ENCODE data around the gene FAXC. TPM values are rescaled to one million over a fixed set of nuclear protein-coding genes. Genes with fewer than 3 reads are reported as not detected.
A peak's percentile ranks its signal among the peaks of the same experiment; 100 is the strongest.
"Not testable (repeated sequence)": the region's sequence is repeated elsewhere in the genome, so short reads cannot be mapped to it uniquely, and the experiment has no call there.

Gene FAXC
- total RNA-seq, 1 experiment from 2014 or later = 8.1 TPM

- no peak for DNase-seq (ENCODE audit: low spot score)
Measured at GRCh38 chr6:99285881-99286280, 63.6 kb downstream of the FAXC start.

- DNase-seq (ENCODE audit: low spot score) = no peak
Measured at GRCh38 chr6:99282479-99283062, 66.9 kb downstream of the FAXC start.

- peak; percentile 79 for DNase-seq (ENCODE audit: low spot score)
Measured at GRCh38 chr6:99276747-99277146, 72.7 kb downstream of the FAXC start.

- no peak for DNase-seq (ENCODE audit: low spot score)
Measured at GRCh38 chr6:99270826-99271225, 78.6 kb downstream of the FAXC start.

- DNase-seq (ENCODE audit: low spot score) = no peak
Measured at GRCh38 chr6:99270030-99270429, 79.4 kb downstream of the FAXC start.

GRCh38 chr6:99269207-99269606 lies 80.3 kb downstream of the FAXC start:
- DNase-seq (ENCODE audit: low spot score) = no peak

GRCh38 chr6:99266996-99267395 lies 82.5 kb downstream of the FAXC start:
- not testable (repeated sequence) for DNase-seq (ENCODE audit: low spot score)

GRCh38 chr6:99265447-99265846 lies 84.0 kb downstream of the FAXC start:
- not testable (repeated sequence) for DNase-seq (ENCODE audit: low spot score)

- no peak for DNase-seq (ENCODE audit: low spot score)
Measured at GRCh38 chr6:99254616-99255550, 94.6 kb downstream of the FAXC start.

- no peak for DNase-seq (ENCODE audit: low spot score)
Measured at GRCh38 chr6:99253271-99253670, 96.2 kb downstream of the FAXC start.

GRCh38 chr6:99252421-99252820 lies 97.1 kb downstream of the FAXC start:
- no peak for DNase-seq (ENCODE audit: low spot score)

GRCh38 chr6:99250476-99250875 lies 99.0 kb downstream of the FAXC start:
- DNase-seq (ENCODE audit: low spot score) = no peak

GRCh38 chr6:99246602-99247001 lies 102.9 kb downstream of the FAXC start:
- no peak for DNase-seq (ENCODE audit: low spot score)

- DNase-seq (ENCODE audit: low spot score) = peak; percentile 25
Measured at GRCh38 chr6:99241905-99242534, 107.5 kb downstream of the FAXC start.

- DNase-seq (ENCODE audit: low spot score) = no peak
Measured at GRCh38 chr6:99236010-99236409, 113.5 kb downstream of the FAXC start.

- DNase-seq (ENCODE audit: low spot score) = no peak
Measured at GRCh38 chr6:99233219-99233618, 116.3 kb downstream of the FAXC start.

- no peak for DNase-seq (ENCODE audit: low spot score)
Measured at GRCh38 chr6:99232056-99232455, 117.4 kb downstream of the FAXC start.

- DNase-seq (ENCODE audit: low spot score) = no peak
Measured at GRCh38 chr6:99225172-99225571, 124.3 kb downstream of the FAXC start.

Data from A172 (cell line).